ENCODE data around the gene RNF150.

GRCh38 chr4:141144207-141144606, 10.9 kb upstream of the RNF150 start:
- TF ChIP-seq MAX (IDR thresholded peaks at IDR 0.05): no peak
- TF ChIP-seq CTCF (IDR thresholded peaks at IDR 0.05): no peak
- no peak for TF ChIP-seq MAZ (IDR thresholded peaks at IDR 0.05; ENCODE audit: borderline replicate concordance, low read depth, low read length)
- no peak for TF ChIP-seq EP300 (IDR thresholded peaks at IDR 0.05)

Data from A549 (cell line).